Stimulated activated CD8-positive, alpha-beta memory T cell treated with anti-CD3 and anti-CD28 coated beads, Interleukin-12 subunit alpha, Interleukin-12 subunit beta, amount 100 ng/mL, for 24 hours (primary cell): Measurements from ENCODE around the gene GPR15LG.

Experiments
- DNase-seq: peaks from one replicate; pipeline ENCODE4 v3.0.0-alpha.2; 2020; ENCODE audit errors: extremely low read depth

Gene GPR15LG

DNA sequence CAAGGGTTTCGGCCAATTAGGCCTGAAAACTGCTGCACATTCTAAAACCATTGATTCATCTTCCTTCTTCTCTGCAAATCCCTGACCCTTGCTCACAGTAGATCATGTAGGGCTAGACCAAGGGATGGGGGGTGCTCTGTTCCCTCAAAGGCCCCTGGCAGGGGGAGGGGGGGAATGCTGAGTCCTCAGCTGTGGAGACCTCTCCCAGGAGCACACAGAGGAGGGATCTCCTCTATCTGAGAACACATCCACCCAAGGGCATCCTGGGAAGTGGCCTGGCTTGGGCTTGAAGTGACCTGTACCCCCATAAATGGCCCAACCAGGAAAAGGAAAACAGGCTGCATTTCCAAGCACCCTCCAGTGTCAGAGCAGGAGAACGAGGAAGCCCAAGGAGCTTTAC is 19.7 kb downstream of the GPR15LG start:
- DNase-seq, result no peak

DNA sequence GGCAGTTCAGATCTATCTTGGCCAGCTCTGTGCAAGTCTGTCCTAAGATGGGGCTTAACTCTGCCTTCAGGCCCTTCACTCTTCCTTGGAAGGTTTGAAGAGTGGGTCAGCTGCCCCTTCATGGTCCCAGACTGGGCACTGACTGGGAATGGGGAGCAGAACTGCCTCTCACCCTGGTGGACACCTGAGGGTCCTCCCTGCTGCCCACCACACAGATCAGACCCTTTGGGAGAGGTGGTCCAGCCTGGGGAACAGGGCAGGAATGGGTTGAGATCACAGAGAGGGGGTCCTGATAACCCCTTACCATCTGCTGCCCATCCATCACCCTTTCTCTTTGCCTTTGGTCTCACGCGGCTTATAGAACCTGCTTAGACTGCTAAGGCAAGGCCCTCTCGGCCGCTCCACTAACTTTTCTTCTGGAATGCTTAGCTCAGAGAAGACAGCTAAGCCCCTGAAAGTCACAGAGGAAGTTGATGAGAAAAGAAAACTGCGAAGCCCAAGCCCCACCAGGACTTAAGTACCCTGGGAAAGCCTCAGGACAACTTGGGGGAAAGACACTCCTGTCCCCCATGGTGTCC is 20.3 kb downstream of the GPR15LG start:
- DNase-seq, result no peak

DNA sequence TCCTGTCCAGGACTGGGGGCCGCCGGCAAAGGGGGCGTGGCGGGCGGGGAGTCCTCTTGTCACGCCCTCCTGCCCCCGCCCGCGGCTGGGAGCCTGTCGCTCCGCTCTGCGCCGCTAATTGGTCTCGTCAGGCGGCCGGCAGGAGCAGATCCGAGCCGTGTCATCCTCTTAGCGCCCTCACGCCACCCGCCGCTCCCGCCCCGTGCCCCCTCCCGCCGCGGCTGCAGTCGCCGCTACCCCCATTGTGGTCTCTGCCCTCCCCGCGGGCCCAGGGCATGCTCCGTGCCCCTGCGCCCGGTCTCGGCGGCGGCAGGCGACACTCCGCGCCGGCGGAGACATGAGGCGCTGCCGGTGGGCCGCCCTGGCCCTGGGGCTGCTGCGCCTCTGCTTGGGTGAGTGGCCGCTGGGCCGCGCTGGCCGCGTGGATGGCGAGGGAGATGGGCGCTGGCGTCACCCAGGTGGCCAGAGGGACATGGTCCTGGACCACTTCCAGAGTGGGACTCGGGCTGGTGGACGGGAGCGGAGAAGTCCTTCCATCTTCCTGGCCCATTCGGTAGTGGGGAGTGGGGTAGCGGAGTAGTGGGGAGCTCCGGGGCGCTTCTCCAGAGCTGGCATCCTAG is 20.9 kb downstream of the GPR15LG start, which contains the start of gene CDHR1:
Gene CDHR1 (plus strand): TSS at position 114 of the 620 bp plus-strand sequence. CDS start 224 bp downstream, at position 338.
- peak; percentile 16 for DNase-seq

DNA sequence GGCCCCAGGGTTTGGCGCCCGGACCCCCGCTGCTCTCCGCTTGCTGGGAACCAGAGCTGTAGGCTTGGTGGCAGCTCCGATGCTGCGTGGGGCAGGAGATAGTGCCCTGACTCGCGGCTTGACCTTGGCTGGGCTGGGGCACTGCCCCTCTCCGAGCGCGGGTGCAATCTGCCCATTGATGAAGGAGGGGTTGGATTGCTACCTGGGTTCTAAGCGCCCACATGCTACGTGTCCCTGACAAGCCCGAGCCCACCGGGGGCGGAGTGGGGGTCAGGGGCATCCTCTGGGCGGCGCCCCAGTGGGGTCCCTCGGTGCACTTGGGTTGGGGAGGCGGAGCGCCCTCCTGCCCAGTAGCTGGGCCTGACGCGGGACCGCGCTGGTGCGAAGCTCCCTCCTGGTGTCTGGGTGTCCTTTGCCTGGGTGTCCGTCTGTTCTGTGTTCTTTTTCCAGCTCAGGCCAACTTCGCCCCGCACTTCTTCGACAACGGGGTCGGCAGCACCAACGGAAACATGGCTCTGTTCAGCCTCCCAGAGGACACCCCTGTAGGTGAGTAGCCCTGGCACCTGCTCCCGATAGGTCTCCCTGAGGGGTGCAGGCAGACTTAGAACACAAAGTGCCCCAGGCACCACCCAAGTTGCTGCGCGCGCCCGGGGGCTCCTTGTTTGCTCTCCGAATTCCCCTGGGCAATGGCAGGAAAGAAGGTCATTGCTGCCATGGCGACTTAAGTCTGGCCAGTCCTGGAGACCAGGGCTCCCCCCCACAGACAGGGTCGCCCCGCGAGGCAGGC is 21.6 kb downstream of the GPR15LG start:
- no peak for DNase-seq

DNA sequence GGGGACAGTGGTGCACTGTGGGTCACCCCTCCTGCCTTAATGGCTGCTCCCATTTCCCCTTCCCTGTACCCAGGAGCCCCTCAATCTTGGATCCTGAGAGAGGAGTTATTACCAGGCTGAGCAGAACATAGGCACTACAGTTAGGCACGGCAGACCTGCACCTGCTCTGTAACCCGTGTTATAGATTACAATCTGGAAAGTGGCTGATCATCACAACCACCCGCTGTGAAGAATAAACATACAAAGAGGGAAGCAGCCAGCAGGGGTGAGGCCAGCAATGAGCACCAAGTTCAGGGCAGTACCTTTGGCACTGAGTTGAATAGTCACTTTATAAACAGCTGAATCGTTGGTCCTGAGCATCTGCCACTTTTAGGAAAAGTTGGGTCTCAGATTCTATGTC is 22.5 kb downstream of the GPR15LG start:
- DNase-seq, result no peak

DNA sequence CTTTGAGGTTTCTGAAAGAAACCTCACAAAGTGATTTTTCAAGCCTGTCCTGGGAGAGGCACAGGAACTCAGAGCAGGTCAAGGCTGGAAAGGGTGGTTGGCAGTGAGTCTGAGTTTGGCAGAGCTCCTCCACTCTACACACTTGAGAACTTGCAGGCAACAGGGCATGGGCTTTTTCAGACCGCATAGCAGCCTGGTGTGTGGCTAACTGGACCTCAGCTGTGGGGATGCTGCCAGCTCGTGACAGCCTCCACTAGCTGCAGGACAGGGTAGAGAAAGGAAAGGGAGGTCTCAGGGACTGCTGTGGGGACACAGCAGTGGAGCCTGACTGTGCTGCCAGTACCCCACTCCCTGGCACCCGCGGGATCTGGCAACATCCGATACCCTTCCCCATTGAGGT is 23.3 kb downstream of the GPR15LG start:
- DNase-seq, result no peak

DNA sequence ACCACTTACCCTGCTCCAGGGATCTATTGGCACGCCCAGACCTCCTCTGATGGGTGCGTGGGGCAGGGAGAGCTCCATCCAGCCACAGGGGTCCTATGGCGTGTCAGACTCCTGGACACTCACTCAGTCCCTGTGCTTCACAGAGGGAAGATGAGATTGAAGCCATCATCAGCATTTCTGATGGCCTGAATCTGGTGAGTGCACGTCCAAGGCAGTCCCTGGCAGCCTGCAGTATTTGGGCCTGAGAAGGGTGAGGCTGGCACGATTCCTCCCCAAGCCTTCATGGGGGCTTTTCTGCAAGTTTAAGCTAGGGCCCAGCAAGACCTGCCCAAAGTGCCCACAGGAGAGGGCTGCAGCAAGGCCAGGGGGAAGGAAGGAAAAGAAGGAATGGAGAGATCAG is 24.0 kb downstream of the GPR15LG start:
- DNase-seq, result no peak

DNA sequence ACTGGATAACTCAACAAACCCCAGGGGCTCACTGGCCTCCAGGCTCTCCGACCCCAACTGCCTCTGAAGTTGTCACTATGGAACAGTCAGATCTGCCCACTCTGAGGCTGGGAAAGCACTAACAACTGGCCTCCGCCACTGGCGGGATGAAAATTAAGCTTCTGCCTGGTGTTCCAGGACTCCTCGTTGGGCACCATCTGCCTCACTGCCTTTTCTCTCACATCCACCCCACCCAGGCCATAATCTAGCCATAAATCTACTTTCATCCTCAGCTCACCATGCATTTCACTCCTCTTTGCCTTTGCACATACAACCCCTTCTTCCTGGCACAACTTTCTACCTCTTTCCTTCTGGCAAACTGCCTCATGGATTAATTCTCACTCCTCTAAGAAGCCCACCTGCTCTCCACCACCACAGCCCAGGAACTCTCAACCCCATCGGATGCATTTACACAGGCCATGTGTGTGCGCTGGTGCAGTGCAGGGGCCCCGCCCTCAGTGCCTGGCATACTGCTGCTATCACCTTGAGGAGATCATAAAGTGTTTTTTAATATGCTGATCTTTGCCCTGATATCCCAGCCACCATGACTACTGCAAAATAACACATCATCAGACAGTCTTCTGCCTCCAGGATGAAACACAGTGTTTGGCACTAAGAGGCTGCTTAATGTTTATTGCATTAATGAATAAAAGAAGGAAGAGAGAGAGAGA is 24.8 kb downstream of the GPR15LG start:
- DNase-seq, result no peak

DNA sequence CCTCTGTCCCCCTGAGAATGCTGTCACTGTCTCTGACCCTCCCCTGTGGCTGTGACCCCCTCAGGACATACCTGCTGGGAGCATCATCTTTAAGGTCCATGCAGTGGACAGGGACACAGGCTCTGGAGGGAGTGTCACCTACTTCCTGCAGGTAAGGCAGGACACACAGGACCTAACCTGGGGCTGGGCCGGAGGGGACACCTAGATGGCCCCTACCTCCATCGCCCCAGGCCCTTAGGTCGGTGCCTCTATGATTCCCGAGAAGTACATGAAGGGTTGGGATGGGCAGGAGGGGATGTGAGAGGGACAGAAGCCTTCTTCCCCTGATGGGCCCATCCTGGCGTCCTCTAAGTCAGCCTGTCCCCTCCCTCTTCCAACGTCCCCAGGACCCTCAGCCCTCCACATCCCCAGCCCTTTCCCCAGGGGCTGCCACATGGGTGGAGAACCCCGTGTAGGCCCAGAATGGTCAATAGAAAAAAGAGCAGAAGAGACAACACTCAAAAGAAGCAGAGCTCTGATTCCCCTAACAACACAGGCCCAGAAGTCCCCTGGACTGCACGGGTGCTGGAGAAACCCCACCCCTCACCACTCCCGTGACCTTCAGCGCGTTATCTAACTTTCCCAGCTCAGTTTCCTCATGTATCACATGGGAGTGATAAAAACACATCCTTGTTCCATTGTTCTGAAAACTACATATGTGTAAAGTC is 27.1 kb downstream of the GPR15LG start:
- no peak for DNase-seq

DNA sequence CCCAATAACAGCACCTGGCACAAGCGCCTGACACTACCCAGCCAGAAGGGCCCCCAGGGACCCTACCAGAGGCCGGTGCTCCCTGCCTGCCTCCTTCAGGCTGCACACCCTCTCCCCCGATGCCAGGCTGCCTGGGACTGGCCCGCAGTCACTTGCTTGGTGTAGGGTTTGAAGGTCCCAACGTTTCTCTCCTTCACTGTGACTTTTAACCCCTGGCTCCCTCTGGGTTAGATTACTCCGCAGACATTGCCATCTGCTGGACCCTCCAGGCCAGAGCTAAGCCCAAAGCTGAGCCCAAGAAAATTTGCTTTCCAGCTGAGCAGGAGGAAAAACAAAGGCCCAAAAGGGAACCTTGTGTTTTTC is 27.6 kb downstream of the GPR15LG start:
- no peak for DNase-seq

DNA sequence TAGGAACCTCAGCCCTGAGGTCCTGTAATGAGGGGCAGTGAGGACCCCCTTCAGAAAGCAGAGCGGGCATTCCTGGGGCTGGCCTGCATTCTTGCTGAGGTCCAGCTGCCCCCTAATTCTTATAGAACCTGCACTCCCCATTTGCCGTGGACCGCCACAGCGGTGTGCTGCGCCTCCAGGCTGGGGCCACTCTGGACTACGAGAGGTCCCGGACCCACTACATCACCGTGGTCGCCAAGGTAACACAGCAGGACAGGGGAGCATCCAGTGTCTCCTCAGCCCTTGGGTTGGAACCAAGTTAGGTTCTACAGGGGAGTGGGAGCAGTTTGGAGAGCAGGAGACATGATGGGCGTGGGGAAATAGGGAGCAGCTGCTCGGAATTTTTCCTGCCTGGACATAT is 28.1 kb downstream of the GPR15LG start:
- DNase-seq, result no peak

DNA sequence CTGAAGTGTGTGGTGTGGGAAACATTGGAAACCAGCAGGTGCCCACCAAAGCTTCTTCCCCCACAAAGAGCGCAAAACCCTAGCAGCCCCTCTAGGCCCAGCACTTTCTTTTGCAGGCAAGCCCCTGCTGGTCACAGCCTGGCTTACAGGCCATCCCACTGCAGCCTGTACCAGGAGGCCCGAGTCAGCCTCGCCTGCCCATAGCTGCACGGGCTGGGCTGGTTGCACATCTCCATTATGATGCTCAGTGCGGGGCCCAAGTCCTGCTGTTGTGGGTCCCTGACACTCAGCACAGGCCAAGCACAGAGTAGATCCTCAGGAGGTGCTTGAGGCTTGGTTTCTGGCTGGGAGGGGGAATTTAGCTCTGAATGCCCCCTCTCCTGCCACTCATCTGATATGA is 28.7 kb downstream of the GPR15LG start:
- no peak for DNase-seq

DNA sequence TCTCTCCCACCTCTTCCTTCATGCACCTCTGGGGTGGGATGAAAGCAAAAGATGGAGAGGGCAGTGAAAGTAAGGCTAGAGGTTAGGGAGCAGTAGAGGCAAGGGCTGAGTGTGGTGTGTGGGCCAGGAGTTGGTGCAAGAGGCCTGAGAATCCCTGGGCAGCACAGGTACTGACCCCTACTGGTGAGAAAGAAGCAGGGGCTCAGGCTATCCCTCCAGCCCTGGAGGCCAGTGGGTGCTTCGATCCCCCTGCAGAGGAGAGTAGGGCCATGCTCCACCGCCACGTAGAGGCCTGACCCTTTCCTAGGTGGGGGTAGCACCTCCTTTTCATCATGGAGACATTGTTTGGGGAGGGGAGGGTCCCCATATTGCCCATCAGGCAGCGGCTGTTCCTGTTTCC is 30.5 kb downstream of the GPR15LG start:
- no peak for DNase-seq

DNA sequence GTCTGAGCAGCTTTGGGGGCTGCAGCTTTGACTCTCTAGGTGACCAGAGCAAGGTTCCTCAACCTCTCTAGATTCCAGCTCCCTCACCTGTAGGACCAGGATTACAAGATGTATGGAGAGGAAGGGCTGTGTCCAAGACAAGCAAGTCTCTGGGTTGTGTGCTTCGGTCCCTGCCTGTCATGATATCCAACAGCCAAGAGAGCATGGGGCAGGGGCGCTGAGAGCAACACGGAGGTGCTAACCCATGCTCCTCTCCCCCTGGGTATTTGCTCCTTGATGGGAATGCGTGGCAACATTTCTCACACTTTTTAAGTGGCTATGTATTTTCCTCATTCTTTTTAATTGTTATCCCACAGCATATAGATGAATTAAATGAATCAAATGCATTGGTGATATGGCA is 31.0 kb downstream of the GPR15LG start:
- DNase-seq, result no peak

DNA sequence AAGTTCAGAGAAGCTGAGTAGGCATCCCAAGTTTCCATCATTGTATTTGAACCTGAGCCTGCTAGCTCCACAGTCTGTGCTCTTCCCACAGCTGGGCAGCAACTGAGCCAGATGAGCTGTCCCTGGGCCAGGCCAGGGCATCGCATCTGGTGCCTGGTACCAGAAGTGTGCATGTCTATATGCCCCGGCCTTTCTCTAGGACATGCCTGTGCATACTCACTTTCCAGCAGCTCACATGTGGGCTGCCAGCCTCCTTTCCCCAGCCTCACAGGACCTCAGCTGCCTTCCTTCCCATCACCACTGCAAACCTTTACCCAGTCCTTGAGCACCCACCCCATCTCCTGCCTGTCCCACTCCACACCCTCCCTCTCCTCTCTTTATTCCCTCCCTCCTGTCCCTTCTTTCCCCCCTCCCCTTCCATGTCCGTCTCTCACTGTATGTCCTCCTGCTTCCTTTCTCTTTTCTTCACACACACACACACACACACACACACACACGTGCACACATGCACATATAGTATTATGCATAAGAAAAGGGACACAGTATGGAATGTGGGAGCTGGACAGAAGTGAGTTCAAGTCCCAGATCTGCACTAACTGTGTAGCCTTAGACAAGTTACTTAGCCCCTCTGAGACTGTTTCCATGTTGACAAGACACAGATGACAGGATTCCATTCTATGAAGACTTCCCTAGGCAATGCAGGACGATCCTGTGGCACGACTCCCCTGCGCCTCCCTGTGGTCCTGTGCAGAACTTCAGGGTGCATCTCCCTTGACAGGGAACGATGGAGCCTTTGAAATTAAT is 31.6 kb downstream of the GPR15LG start:
- no peak for DNase-seq

DNA sequence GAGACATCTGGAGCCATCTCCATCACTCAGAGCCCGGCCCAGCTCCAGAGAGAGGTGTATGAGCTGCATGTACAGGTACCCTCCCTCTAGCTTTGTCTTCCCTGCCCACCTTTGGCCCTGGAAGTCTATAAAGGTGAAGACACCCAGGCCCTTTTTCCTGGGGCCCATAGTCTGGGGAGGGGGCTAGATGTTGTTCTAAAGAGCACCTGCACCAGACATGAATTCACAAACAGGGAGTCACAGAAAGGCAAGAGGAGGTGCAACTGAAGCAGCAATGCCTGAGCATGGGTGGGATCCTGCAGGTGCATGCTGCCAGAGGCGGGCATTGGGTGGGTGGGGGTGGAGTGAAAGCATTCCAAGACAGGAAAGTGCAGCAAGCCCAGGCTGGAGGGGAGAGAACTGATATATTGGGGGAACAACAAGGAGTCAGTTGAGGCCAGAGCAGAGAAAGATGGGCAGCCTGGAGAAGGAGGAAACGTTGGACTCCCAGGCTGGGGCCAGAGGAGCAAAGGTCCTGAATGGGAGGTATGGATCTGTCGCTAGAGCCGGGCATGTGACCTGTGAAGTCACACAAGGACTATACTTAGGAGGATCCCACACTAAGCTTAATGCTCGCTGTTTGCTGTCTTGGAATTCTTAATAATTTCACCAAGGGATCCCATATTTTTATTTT is 32.4 kb downstream of the GPR15LG start:
- DNase-seq, result no peak

DNA sequence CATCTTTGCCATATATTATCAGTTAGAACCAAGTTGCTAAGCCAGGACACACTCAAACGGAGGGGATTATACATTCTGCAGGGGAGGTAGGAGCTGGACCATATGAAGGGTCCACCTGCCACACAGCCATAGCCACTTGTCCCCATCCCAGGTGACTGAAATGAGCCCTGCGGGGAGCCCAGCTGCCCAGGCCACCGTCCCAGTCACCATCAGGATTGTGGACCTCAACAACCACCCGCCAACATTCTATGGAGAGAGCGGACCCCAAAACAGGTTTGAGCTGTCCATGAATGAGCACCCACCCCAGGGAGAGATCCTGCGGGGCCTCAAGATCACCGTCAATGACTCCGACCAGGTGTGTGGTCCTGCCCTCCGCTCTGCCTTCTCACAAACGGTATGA is 34.4 kb downstream of the GPR15LG start:
- DNase-seq, result no peak

DNA sequence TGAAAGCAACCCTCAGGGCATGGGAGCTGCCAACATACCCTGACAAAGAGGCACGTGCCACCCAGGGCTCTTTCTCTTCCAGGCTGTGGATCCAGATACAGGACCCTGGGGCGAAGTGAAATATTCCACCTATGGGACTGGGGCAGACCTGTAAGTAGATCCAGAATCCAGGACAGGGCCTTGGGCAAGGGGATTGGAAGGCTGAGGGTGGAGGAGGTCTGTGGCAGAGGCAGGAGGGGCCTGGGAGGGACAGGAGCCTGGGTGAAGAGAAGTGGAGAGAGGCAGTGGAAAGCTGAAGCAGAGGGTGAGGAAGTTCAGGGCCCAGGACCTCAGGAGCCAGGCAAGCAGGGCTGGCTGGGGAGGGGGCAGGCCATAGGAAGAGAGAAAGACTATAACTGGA is 38.0 kb downstream of the GPR15LG start:
- DNase-seq, result no peak

DNA sequence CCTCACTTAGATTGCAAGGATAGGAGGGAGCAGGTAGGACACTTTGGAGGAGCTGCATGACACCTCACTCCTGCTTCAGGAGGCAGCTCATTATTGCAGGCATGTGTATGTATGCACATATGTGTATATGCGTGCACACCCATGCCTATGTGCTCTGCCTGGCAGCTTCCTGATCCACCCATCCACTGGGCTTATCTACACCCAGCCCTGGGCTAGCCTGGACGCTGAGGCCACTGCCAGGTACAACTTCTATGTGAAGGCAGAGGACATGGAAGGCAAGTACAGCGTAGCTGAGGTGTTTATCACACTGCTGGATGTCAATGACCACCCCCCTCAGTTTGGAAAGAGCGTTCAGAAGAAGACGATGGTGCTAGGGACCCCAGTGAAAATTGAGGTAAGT is 38.4 kb downstream of the GPR15LG start:
- no peak for DNase-seq

DNA sequence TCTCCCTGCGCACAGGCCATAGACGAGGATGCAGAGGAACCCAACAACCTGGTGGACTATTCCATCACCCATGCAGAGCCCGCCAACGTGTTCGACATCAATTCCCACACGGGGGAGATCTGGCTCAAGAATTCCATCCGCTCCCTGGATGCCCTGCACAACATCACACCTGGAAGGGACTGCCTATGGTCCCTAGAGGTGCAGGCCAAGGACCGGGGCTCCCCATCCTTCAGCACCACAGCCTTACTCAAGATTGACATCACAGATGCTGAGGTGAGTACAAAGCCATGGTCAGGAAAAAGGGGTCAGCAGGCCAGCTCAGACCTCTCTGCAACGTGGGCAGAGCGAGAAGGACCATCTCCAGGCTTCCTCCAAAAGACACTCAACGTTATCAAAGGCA is 39.5 kb downstream of the GPR15LG start:
- DNase-seq, result no peak
